Activated naive CD4-positive, alpha-beta T cell treated with anti-CD3 and anti-CD28 coated beads, Interleukin-2, amount 50 U/mL, for 72 hours (primary cell): ENCODE results near the gene WDR48. TPM values are rescaled to one million over a fixed set of nuclear protein-coding genes. Genes with fewer than 3 reads are reported as not detected.

Experiments
- ATAC-seq, 2 donors: fragments of 150-1000 bp; cut with Tn5 transposase; 2 replicates each; pipeline ENCODE4 v1.10.0; 2021; ENCODE audit warnings: mild to moderate bottlenecking in 2 of 2, moderate library complexity in 2 of 2
- DNase-seq, 2 donors: peaks; one replicate each; pipeline ENCODE4 v3.0.0; 2021 to 2022; ENCODE audit warnings: low spot score in 2 of 2
- H3K27ac Mint-ChIP-seq, 2 donors: one replicate each; pipeline ENCODE4 v1.8.0; 2022; ENCODE audit warnings: mild to moderate bottlenecking in 2 of 2, mixed read lengths in 2 of 2
- H3K36me3 Mint-ChIP-seq, 2 donors: one replicate each; pipeline ENCODE4 v1.8.0; 2022; ENCODE audit warnings: mixed read lengths in 2 of 2
- H3K9me3 Mint-ChIP-seq, 2 donors: one replicate each; pipeline ENCODE4 v1.8.0; 2022; ENCODE audit warnings: mixed read lengths in 2 of 2
- total RNA-seq, 2 donors: library from RNA; stranded (reverse); gene quantifications; one replicate each; pipeline ENCODE4 v1.2.3, GENCODE V29; 2022

Gene WDR48
- total RNA-seq, 2 donors from 2014 or later, result 39.2 to 51.8 TPM

DNA sequence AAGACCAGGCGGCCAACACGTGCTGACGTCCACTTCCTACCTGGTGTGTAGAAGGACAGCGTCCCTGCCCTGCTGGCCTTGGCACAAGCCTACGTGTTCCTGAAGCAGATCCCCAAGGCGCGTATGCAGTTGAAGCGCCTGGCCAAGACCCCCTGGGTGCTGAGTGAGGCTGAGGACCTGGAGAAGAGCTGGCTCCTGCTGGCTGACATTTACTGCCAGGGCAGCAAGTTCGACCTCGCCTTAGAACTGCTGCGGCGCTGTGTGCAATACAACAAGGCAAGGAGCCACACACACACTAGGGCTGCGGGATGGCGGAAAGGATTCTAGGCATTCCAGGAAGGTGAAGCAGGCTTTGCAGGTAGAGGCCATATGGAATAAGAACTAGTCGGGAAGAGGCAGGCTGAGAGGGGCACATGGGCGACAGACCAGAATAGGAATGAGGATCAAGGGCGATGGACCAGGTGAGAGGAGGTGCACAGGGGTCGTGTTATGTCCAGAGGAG is 85.7 kb downstream of the WDR48 start:
- Mint-ChIP-seq H3K36me3 (peaks cover 2 to 8% of the 10 kb centered on the region in 2 donors), H3K27ac (peak overlapping the region; percentile 47 to 79), H3K9me3 (no peaks in the 10 kb centered on the region)
- DNase-seq, result no peak
- ATAC-seq, result peak in 1 of 2 donors; percentile 0

DNA sequence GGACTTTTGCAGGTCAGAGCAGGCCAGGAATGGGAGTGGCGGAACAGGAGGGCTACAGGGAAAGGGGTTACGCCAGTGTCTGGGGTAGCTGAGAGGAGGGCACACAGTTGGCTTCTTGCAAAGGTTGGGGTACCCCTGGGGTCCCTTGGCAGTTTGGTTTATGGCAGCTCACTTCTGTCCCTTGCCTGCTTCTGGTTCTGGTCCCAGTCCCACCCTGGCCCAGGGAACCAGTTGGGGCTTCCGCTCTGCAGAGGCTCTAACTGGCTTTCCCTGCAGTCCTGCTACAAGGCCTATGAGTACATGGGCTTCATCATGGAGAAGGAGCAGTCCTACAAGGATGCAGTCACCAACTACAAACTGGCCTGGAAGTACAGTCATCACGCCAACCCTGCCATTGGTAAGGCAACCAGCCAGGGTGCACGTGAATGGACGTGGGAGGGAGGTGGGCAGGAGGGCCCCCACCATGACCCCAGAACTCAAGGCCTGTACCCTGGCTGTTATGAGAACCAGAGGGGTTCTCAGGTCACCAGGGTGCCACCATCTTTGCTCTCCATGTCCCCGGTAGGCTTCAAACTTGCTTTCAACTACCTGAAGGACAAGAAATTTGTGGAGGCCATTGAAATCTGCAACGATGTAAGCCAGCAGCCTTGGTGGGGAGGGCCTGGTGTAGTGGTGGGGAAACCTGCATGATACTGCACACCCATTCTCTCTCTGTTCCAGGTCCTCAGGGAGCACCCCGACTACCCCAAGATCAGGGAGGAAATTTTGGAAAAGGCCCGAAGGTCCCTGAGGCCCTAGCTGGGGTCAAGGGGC is 86.4 kb downstream of the WDR48 start:
- no peak for DNase-seq
- peak; percentile 1 to 5 for ATAC-seq
- Mint-ChIP-seq H3K9me3 (no peaks in the 10 kb centered on the region), H3K36me3 (peaks cover 7 to 12% of the 10 kb centered on the region in 2 donors), H3K27ac (peak overlapping the region; percentile 79 to 82)

DNA sequence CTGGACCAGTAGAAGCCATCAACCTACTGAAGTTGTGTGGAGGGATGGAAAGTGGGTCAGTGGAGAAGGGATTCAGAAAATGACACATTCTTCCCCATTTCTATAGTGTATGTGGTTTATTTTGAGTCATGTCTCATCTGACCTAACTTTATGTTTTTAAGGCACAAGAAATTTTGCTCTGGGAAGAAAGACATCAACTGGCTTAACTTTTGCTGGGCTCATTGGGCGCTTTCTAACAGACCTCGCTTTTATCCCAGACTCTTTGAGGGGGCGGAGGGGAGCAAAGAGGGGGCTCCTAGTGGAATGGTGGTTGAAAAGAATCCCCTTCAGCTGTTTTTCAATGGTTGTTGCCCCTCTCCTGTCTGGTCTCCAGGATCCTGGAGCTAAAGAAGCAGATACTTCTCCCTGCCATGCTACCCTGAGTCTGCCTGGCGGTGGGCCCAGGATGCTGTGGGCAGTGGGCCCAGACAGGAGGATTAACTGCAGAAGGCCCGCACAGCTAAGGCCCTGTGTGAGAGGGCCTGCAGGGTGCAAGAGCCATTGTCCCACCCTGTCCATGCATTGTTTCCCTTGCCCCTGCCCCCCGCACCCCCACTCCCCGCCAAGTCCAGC is 87.1 kb downstream of the WDR48 start:
- peak; percentile 48 to 70 for ATAC-seq
- H3K9me3 Mint-ChIP-seq, result no peaks in the 10 kb centered on the region
- H3K27ac Mint-ChIP-seq, result peak overlapping the region; percentile 79 to 82

DNA sequence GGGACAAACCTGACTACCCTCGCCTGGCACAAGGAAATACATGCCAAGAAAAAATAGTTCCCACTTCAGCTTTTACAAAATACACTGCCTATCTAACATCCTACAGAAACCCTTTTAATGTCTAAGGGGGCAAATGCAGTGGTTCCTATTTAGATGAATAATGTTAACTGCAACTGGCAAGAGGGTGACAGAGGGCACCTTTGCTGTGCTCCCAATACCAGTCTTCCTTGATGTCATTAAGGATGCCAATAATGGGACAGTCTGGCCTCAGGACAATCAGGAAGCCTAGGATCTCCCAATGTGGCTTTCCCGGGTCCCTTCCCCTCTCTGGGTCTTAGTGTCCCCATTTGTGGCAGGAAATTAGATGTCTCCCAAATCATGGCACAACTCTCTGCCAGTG is 87.6 kb downstream of the WDR48 start:
- Mint-ChIP-seq H3K27ac (peak overlapping the region; percentile 36 to 79), H3K9me3 (no peaks in the 10 kb centered on the region), H3K36me3 (peaks cover 15 to 20% of the 10 kb centered on the region in 2 donors)
- ATAC-seq, result no peak
- DNase-seq, result no peak

More for the DNA sequence above, 87.1 kb downstream of the WDR48 start:
- no peak for DNase-seq
- H3K36me3 Mint-ChIP-seq, result peaks cover 12 to 14% of the 10 kb centered on the region in 2 donors

DNA sequence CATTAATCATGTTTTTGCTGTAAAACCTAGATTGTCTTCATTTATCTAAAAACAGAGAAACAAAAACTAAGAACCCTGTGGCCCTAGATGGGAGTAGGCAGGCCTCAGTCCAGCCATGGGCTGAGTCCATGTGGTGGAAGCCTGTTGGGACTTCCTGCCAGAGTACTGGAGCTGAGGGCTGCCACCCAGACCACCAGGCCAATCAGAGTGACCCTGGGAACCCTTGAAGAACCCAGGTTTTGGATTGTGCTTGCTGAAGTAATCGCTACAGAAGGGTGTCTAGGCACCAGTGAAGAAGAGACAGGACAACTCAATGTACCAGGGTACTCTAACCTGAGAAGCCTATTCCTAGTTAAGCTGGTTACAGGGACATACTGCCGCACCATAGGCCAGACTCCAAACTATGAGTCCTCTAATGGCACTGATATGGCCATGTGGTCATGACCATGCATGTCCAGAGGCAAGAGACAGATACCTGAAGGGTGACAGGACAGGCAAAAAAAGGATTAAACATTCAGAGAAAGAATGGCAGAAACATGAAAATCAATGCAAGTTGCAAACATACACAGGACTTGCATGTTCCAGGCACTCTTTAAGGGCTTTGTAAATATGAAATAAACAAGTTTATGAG is 88.6 kb downstream of the WDR48 start:
- peak in 1 of 2 donors; percentile 6 for ATAC-seq
- Mint-ChIP-seq H3K27ac (peak overlapping the region; percentile 64 to 78), H3K36me3 (peaks cover 25 to 26% of the 10 kb centered on the region in 2 donors), H3K9me3 (no peaks in the 10 kb centered on the region)
- DNase-seq, result no peak

DNA sequence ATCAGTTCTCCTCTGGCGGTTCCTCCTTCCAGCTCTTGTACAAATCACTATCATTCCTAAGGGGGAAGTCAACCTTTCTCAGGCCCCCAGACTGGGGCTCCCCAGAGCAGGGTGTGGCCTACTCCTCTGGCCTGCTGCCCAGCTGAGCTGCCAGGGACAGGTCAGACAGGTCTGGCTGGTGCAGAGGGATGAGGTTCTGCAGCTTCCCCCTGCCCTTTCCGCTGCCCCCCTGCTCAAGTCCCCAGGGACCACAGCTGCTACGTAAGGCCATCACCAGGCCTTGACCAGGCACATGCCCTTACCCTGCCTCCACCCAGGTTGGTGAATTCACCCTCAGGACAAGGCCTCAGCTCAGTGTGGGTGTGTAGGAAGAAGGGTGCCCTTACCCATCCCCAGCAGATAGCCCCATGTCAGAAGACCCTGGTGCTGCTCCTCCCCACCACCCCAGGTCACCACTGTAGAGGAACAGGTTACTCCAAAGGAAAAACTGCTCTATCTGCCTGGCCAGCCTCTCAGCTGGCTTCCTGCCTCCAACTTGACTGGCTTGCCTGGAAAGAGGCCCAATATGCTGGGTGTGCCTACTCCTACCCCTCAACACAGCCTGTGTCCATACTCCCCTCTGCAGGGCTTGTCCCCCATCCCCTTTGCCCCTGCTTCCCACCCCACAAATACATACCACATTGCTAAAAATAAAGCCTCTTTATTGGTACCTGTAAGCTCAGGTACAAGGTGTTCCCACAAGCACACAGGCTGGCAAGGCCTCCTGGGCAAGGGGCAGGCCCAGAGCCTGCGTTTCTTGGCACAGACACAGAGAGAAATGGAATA is 89.6 kb downstream of the WDR48 start:
- DNase-seq (no peak), ATAC-seq (peak in 1 of 2 donors; percentile 7)
- no peaks in the 10 kb centered on the region for H3K9me3 Mint-ChIP-seq
- peak overlapping the region; percentile 64 to 89 for H3K27ac Mint-ChIP-seq
- H3K36me3 Mint-ChIP-seq, result peaks cover 32 to 34% of the 10 kb centered on the region in 2 donors

DNA sequence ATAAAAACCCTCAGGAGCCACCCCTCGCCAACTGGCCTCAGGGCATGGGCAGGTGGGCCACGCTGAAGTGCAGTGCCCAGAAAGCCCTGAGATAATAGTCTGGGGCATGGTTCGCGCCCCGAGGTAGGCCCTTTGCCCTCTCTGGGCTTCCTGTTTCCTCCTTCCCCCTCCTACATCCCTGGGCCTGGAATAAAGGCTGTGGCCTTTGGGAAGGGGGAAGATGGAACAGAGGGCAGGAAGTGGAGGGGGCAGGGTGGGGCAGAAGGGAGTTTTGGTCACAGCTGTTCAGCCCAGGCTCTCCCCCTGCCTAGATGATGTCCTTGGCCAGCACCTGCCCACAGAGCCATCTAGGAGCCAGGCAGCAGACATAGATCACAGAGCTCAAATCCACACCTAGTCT is 90.3 kb downstream of the WDR48 start:
- Mint-ChIP-seq H3K27ac (peak overlapping the region; percentile 64 to 82), H3K36me3 (peaks cover 38 to 41% of the 10 kb centered on the region in 2 donors), H3K9me3 (no peaks in the 10 kb centered on the region)
- DNase-seq (no peak), ATAC-seq (no peak)

DNA sequence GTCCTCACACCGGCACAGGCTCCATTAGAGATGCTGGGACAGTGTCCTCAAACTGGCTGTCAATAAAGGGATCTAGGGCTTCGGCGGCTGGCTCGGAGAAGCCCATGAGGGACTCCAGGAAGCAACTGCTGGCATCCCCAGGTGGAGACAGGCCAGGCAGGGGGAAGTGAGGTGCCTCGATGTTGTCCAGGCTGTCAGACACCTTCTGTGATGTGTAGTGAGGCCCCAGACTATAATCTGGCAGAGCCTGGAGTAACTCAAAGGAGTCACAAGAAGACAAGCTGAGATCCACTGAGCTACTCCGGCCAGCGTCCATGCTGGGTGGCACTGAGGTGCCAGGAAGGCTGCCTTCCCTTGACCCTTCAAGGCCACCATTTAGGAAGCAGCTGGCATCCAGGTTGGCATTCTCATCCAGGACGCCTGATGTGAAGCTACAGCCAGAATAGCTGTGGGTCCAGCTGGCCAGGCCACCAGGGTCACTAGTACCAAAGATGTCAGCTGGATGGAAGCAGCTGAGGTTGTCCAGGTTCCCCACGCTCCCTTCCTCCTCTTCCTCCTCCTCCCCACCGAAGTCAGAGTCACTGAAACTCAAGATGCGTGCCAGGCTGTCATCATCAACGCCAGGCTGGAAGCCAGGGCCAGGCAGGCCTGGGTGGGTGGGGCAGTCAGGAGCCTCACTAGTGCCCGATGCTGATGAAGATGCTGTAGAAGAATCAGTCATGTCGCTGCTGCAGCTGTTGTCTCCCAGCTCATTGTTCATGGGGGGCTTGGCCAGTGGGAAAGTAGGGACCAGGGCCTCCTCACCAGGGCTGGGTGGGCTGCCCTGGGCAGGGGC is 91.5 kb downstream of the WDR48 start:
- Mint-ChIP-seq H3K9me3 (no peaks in the 10 kb centered on the region), H3K27ac (peak overlapping the region; percentile 62 to 89), H3K36me3 (peaks cover 49 to 53% of the 10 kb centered on the region in 2 donors)
- DNase-seq (no peak), ATAC-seq (no peak)

DNA sequence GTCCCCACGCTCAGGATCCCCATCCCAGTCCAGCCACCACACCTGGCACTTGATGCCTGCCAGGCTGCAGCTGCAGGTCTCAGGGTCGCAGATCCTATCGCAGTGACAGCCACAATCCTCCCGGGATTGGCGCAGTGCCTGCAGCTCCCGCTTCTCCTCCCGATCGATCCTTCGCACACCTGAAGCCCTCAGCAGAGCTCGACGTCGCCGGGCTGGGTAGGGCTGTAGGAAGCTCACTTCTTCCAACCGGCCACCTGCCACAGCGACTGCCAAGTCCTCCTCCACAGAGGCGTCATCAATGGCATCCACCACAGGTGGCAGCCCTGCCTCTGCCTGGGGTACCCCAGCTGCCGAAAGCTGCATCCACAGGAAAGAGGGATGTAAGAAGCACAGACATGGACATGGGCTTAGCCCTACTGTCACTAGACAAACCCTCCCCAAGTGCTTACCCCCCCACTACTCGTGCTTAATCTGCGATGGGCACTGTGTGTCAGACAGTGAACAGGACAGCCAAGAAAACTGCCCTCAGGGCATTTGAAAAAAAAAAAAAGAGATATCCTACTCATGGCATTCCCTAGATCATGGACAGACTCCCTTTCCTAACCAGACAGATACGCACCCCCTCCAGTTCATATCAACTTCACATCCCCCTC is 92.4 kb downstream of the WDR48 start:
- no peak for ATAC-seq
- Mint-ChIP-seq H3K27ac (peak overlapping the region; percentile 62 to 85), H3K9me3 (no peaks in the 10 kb centered on the region), H3K36me3 (peaks cover 59 to 62% of the 10 kb centered on the region in 2 donors)
- no peak for DNase-seq

DNA sequence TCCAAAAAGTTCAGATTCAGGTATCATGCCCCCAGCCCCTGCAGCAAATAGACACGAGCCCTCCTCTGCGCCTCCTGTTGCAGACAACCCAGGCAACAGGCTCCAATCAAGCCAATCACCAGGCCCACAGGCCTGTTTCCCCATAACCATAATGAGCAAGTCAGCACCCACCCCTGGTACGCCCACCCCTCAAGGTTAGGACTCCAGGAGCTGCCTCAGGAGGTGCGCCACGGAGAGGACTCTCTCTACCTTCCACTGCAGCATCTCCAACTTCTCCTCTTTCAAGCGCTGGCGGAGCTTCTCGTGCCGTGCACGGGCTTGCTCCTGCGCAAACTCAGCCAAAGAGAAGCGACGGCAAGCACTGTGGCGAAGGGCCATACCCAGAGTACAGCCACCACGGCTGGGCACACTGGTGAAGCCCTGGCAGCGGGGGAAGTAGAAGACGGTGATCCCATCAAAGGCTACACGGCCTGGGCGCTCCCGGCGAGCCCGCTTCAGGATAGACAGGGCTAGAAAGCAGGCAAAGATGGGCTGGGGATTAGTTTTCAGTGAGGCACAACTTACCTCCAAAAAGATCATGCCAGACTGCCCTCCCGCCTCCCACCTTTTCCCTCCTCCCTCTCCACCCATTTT is 93.0 kb downstream of the WDR48 start:
- no peak for DNase-seq
- Mint-ChIP-seq H3K36me3 (peaks cover 65 to 69% of the 10 kb centered on the region in 2 donors), H3K27ac (peak overlapping the region; percentile 62 to 85), H3K9me3 (no peaks in the 10 kb centered on the region)
- no peak for ATAC-seq

DNA sequence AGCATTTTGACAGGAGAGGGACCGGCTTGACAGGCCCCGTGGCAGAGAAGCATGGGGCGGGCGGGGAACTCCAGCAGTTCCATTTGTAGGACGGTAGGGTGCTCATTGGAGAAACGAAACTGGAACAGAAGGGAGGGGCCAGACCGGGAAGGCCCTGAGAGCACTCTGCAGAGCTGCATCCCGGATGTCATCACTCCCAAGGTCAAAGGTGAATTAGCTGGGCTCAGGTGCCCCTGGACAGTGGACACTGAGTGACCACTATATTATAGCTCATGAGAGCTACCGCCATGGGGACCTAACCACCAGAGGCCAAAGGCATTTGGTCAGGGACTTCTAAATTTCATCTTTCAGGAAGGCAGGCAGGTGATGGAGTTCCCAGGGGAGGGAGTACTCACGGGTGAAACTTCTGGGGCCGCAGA is 94.3 kb downstream of the WDR48 start:
- H3K27ac Mint-ChIP-seq, result peak overlapping the region; percentile 96 to 98
- H3K36me3 Mint-ChIP-seq, result peaks cover 77 to 81% of the 10 kb centered on the region in 2 donors
- no peak for ATAC-seq

More for the DNA sequence above, 94.3 kb downstream of the WDR48 start:
- H3K9me3 Mint-ChIP-seq, result no peaks in the 10 kb centered on the region
- DNase-seq, result no peak
